HepG2 (cell line): ENCODE data around the gene CHID1. TPM values are rescaled to one million over a fixed set of nuclear protein-coding genes. Genes with fewer than 3 reads are reported as not detected.

Source experiments
- DMAP1 ChIP-seq: IDR thresholded peaks from 2 replicates; pipeline ENCODE4 v1.6.1; 2016
- GATA4 ChIP-seq: sonication (generic); IDR thresholded peaks from 2 replicates; pipeline ENCODE4 v1.6.1; 2016; ENCODE audit warnings: antibody characterized with exemption, low read depth, borderline replicate concordance
- HMG20B ChIP-seq: conservative IDR thresholded peaks from 2 replicates; pipeline ENCODE4 v1.6.1; 2016; ENCODE audit warnings: missing genetic modification reagents, missing compliant biosample characterization
- IRF2 ChIP-seq: IDR thresholded peaks from 2 replicates; pipeline ENCODE4 v1.6.1; 2018; ENCODE audit warnings: missing genetic modification reagents, missing compliant biosample characterization
- PCBP1 ChIP-seq: fragments of 200-400 bp; formaldehyde crosslinking; IDR thresholded peaks from 2 replicates; pipeline ENCODE4 v1.6.1; 2017; ENCODE audit warnings: mild to moderate bottlenecking, low read depth, low read length, borderline replicate concordance
- SETDB1 ChIP-seq: sonication (generic); formaldehyde crosslinking; IDR thresholded peaks from 2 replicates; pipeline ENCODE4 v1.5.1; 2020; ENCODE audit warnings: missing genetic modification reagents, mild to moderate bottlenecking, borderline replicate concordance
- SP5 ChIP-seq: IDR thresholded peaks from 2 replicates; pipeline ENCODE4 v1.6.1; 2016; ENCODE audit warnings: low read depth, borderline replicate concordance
- WIZ ChIP-seq: sonication (generic); formaldehyde crosslinking; IDR thresholded peaks from 2 replicates; pipeline ENCODE4 v1.5.1; 2020; ENCODE audit warnings: mild to moderate bottlenecking, missing genetic modification reagents
- ZFAT ChIP-seq: sonication (generic); formaldehyde crosslinking; conservative IDR thresholded peaks from 2 replicates; pipeline ENCODE4 v1.8.1; 2023; ENCODE audit warnings: missing genetic modification reagents, inconsistent platforms
- ZNF746 ChIP-seq: sonication (generic); formaldehyde crosslinking; IDR thresholded peaks from 2 replicates; pipeline ENCODE4 v1.8.0; 2022; ENCODE audit warnings: mild to moderate bottlenecking, missing genetic modification reagents
- polyA plus RNA-seq, 8 experiments: library from polyadenylated mRNA; depleted of rRNA in 3 of 8; stranded (reverse) in 7 of 8; unstranded in 1 of 8; fragments of >200 nt; fragmentation: Illumina TruSeq in 4 of 8; extraction: Trizol in 4 of 8; gene quantifications; 2 replicates each; pipeline versions ENCODE4 v1.2.1 to v1.2.3, GENCODE V29; 2011 to 2016; ENCODE audit warnings: low read depth in 4 of 8, missing spikeins in 1 of 8, mixed read lengths in 1 of 8; ENCODE audit not compliant: insufficient read depth in 1 of 8
- total RNA-seq, 5 experiments: library from RNA; depleted of rRNA; stranded (reverse); fragments of >200 nt; fragmentation: Illumina TruSeq; extraction: Trizol; gene quantifications; 2 replicates each; pipeline ENCODE4 v1.2.3, GENCODE V29; 2016; ENCODE audit warnings: low read depth in 1 of 5
- TF ChIP-seq, protein P1 (sequence below): sonication (generic); formaldehyde crosslinking; IDR thresholded peaks from 2 replicates; pipeline ENCODE4 v1.4.0; 2020; ENCODE audit warnings: missing genetic modification reagents, borderline replicate concordance
- TF ChIP-seq, protein P2 (sequence below): sonication (generic); formaldehyde crosslinking; IDR thresholded peaks from 2 replicates; pipeline ENCODE4 v1.4.0; 2020; ENCODE audit warnings: mild to moderate bottlenecking, low read depth, missing genetic modification reagents
- TF ChIP-seq, protein P3 (sequence below): sonication (generic); formaldehyde crosslinking; IDR thresholded peaks from 2 replicates; pipeline ENCODE4 v1.8.1; 2023; ENCODE audit warnings: mild to moderate bottlenecking, missing genetic modification reagents
- TF ChIP-seq, protein P4 (sequence below): sonication (generic); formaldehyde crosslinking; IDR thresholded peaks from 2 replicates; pipeline ENCODE4 v1.4.0; 2020; ENCODE audit warnings: missing genetic modification reagents, low read depth, mild to moderate bottlenecking, borderline replicate concordance
- TF ChIP-seq, protein P5 (sequence below): sonication (generic); formaldehyde crosslinking; IDR thresholded peaks from 2 replicates; pipeline ENCODE4 v1.8.0; 2022; ENCODE audit warnings: mild to moderate bottlenecking, missing genetic modification reagents
- TF ChIP-seq, protein P6 (sequence below): sonication (generic); formaldehyde crosslinking; IDR thresholded peaks from 2 replicates; pipeline ENCODE4 v1.8.0; 2022; ENCODE audit warnings: missing genetic modification reagents, mild to moderate bottlenecking, moderate library complexity, borderline replicate concordance

The CHID1 gene
- total and polyA plus RNA-seq, 2 of the 13 experiments (the other 11 are each of a cell fraction or from before 2014, with no cell fraction given): 65.1 to 93.6 TPM

DNA sequence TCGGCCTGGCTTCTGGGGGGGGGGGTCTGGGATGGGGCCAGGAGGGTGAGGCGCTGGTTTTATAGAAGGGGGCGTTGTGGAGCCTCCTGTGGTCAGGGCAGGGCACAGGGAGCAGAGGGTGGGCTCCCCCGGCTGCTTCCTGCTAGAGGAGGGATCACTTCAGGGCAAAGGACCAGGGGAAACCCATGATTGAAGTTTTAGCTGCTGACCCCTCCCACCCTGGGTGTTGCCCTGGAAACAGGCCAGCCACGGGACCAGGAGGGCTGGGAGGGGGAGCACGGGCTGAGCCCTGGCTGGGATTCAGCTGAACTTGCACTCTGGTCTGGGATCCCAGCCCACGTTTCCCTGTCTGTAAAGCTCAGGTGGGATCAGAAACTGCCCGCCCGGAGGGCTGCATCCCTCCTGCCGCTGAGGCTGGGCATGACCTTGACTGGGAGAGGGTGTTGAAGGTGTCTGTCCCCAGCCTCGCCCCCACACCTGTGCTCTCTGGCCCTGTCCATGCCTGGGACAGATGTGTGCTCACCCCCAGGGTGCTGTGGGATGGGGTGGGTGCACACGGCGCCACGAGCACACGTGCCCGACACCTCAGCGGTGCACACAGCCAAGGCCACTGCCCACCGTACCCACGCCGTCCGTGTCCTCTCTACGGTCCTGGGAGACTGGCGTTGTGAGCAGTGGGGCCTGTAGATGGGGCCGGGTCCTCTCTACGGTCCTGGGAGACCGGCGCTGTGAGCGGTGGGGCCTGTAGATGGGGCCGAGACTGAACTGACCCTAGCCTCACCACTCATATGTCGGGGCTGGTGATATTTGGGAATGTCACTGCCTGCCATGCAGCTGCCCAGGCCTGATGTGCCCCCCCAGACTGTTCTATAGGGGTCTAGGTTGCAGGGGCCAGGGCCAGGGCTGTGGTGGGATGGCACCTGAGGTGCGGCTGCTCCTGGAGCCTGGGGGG, 65.6 kb downstream of the CHID1 start (continued):
- TF ChIP-seq ZNF746 (CRISPR knock-in tag) (0 out of 2 replicates have a peak, but pooled peaks have one; percentile 21), HMG20B (CRISPR knock-in tag) (no peak), ZFAT (CRISPR knock-in tag) (no peak), IRF2 (CRISPR knock-in tag) (no peak), GATA4 (no peak), SETDB1 (no peak), PCBP1 (no peak), WIZ (CRISPR knock-in tag) (no peak), SP5 (CRISPR knock-in tag) (peak; percentile 70), DMAP1 (CRISPR knock-in tag) (0 out of 2 replicates have a peak, but pooled peaks have one; percentile 28)
- TF ChIP-seq, protein P1, sequence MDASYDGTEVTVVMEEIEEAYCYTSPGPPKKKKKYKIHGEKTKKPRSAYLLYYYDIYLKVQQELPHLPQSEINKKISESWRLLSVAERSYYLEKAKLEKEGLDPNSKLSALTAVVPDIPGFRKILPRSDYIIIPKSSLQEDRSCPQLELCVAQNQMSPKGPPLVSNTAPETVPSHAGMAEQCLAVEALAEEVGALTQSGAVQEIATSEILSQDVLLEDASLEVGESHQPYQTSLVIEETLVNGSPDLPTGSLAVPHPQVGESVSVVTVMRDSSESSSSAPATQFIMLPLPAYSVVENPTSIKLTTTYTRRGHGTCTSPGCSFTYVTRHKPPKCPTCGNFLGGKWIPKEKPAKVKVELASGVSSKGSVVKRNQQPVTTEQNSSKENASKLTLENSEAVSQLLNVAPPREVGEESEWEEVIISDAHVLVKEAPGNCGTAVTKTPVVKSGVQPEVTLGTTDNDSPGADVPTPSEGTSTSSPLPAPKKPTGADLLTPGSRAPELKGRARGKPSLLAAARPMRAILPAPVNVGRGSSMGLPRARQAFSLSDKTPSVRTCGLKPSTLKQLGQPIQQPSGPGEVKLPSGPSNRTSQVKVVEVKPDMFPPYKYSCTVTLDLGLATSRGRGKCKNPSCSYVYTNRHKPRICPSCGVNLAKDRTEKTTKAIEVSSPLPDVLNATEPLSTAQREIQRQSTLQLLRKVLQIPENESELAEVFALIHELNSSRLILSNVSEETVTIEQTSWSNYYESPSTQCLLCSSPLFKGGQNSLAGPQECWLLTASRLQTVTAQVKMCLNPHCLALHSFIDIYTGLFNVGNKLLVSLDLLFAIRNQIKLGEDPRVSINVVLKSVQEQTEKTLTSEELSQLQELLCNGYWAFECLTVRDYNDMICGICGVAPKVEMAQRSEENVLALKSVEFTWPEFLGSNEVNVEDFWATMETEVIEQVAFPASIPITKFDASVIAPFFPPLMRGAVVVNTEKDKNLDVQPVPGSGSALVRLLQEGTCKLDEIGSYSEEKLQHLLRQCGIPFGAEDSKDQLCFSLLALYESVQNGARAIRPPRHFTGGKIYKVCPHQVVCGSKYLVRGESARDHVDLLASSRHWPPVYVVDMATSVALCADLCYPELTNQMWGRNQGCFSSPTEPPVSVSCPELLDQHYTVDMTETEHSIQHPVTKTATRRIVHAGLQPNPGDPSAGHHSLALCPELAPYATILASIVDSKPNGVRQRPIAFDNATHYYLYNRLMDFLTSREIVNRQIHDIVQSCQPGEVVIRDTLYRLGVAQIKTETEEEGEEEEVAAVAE (CRISPR knock-in tag): no peak
- TF ChIP-seq, protein P2, sequence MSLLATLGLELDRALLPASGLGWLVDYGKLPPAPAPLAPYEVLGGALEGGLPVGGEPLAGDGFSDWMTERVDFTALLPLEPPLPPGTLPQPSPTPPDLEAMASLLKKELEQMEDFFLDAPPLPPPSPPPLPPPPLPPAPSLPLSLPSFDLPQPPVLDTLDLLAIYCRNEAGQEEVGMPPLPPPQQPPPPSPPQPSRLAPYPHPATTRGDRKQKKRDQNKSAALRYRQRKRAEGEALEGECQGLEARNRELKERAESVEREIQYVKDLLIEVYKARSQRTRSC (CRISPR knock-in tag): no peak
- TF ChIP-seq, protein P3, sequence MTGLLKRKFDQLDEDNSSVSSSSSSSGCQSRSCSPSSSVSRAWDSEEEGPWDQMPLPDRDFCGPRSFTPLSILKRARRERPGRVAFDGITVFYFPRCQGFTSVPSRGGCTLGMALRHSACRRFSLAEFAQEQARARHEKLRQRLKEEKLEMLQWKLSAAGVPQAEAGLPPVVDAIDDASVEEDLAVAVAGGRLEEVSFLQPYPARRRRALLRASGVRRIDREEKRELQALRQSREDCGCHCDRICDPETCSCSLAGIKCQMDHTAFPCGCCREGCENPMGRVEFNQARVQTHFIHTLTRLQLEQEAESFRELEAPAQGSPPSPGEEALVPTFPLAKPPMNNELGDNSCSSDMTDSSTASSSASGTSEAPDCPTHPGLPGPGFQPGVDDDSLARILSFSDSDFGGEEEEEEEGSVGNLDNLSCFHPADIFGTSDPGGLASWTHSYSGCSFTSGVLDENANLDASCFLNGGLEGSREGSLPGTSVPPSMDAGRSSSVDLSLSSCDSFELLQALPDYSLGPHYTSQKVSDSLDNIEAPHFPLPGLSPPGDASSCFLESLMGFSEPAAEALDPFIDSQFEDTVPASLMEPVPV: no peak
- TF ChIP-seq, protein P4, sequence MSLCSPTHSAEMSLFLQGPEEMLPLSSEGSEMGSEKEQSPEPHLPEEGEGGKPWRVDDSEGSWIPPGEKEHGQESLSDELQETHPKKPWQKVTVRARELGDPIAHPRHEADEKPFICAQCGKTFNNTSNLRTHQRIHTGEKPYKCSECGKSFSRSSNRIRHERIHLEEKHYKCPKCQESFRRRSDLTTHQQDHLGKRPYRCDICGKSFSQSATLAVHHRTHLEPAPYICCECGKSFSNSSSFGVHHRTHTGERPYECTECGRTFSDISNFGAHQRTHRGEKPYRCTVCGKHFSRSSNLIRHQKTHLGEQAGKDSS (CRISPR knock-in tag): peak; percentile 75; the same call in 1 of the 2 replicates
- TF ChIP-seq, protein P5, sequence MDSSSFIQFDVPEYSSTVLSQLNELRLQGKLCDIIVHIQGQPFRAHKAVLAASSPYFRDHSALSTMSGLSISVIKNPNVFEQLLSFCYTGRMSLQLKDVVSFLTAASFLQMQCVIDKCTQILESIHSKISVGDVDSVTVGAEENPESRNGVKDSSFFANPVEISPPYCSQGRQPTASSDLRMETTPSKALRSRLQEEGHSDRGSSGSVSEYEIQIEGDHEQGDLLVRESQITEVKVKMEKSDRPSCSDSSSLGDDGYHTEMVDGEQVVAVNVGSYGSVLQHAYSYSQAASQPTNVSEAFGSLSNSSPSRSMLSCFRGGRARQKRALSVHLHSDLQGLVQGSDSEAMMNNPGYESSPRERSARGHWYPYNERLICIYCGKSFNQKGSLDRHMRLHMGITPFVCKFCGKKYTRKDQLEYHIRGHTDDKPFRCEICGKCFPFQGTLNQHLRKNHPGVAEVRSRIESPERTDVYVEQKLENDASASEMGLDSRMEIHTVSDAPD (CRISPR knock-in tag): no peak
- TF ChIP-seq, protein P6, sequence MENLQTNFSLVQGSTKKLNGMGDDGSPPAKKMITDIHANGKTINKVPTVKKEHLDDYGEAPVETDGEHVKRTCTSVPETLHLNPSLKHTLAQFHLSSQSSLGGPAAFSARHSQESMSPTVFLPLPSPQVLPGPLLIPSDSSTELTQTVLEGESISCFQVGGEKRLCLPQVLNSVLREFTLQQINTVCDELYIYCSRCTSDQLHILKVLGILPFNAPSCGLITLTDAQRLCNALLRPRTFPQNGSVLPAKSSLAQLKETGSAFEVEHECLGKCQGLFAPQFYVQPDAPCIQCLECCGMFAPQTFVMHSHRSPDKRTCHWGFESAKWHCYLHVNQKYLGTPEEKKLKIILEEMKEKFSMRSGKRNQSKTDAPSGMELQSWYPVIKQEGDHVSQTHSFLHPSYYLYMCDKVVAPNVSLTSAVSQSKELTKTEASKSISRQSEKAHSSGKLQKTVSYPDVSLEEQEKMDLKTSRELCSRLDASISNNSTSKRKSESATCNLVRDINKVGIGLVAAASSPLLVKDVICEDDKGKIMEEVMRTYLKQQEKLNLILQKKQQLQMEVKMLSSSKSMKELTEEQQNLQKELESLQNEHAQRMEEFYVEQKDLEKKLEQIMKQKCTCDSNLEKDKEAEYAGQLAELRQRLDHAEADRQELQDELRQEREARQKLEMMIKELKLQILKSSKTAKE (CRISPR knock-in tag): peak; percentile 66
